KMS-11 (cell line): Measurements from ENCODE around the gene KRT75.
A peak's percentile ranks its signal among the peaks of the same experiment; 100 is the strongest.

Experiments used
- H2AFZ ChIP-seq: fragments of 200-600 bp; sonication (generic); 2 replicates; pipeline ENCODE4 v1.6.1; 2016; ENCODE audit warnings: antibody characterized with exemption, mixed run types, low read depth
- H3K27ac ChIP-seq: fragments of 200-600 bp; sonication (generic); 2 replicates; pipeline ENCODE4 v1.6.1; 2016; ENCODE audit warnings: mild to moderate bottlenecking, mixed run types
- H3K27me3 ChIP-seq: fragments of 200-600 bp; sonication (generic); 2 replicates; pipeline ENCODE4 v1.6.1; 2017; ENCODE audit warnings: mild to moderate bottlenecking, low read depth, mixed run types, moderate library complexity; ENCODE audit not compliant: insufficient read depth
- H3K36me3 ChIP-seq: fragments of 200-600 bp; sonication (generic); 2 replicates; pipeline ENCODE4 v1.6.1; 2017; ENCODE audit warnings: mild to moderate bottlenecking, mixed run types; ENCODE audit not compliant: insufficient read depth
- H3K4me1 ChIP-seq: fragments of 200-600 bp; sonication (generic); 2 replicates; pipeline ENCODE4 v1.6.1; 2016; ENCODE audit warnings: mild to moderate bottlenecking, low read depth, mixed run types; ENCODE audit not compliant: poor library complexity, severe bottlenecking
- H3K4me2 ChIP-seq: fragments of 200-600 bp; sonication (generic); 2 replicates; pipeline ENCODE4 v1.7.0; 2016; ENCODE audit warnings: mild to moderate bottlenecking, mixed run types
- H3K4me3 ChIP-seq: fragments of 200-600 bp; sonication (generic); IDR thresholded peaks from 2 replicates; pipeline ENCODE4 v1.6.1; 2017; ENCODE audit warnings: low read depth, low read length, mixed read lengths; ENCODE audit not compliant: insufficient read depth
- H3K79me2 ChIP-seq: fragments of 200-600 bp; sonication (generic); 2 replicates; pipeline ENCODE4 v1.6.1; 2016; ENCODE audit warnings: low read depth, mixed run types; ENCODE audit not compliant: insufficient read depth
- H3K9ac ChIP-seq: fragments of 200-600 bp; sonication (generic); 2 replicates; pipeline ENCODE4 v1.6.1; 2016; ENCODE audit warnings: mild to moderate bottlenecking, mixed run types
- H4K20me1 ChIP-seq: fragments of 200-600 bp; sonication (generic); 2 replicates; pipeline ENCODE4 v1.6.1; 2016; ENCODE audit warnings: mild to moderate bottlenecking, mixed run types; ENCODE audit not compliant: insufficient read depth
- TF ChIP-seq, protein P1 (sequence below): fragments of 200-600 bp; sonication (generic); conservative IDR thresholded peaks from 2 replicates; pipeline ENCODE4 v1.6.1; 2017; ENCODE audit warnings: low read depth, mild to moderate bottlenecking, antibody characterized with exemption, low read length, moderate library complexity, mixed read lengths

Gene KRT75

DNA sequence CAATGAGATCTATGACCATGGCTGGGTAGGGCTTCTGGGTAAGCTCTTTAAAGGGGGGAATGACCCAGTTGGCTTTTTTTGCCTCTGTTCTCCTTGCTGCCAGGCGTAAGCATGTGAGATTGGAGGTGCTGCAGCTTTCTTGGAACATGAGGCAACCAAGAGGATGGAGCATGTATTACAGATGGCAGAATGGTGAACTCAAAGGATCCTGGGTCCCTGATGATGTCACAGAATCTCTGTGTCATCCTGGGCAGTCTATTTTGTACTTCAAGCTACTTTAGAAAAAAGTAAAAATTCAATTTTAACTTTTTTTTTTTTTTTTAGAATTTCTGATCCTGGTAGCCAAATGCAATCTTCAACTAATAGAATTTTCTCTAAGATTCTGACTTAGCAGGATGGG is 36.0 kb downstream of the KRT75 start:
- H2AFZ ChIP-seq, result no peak overlapping the region
- TF ChIP-seq, protein P1, sequence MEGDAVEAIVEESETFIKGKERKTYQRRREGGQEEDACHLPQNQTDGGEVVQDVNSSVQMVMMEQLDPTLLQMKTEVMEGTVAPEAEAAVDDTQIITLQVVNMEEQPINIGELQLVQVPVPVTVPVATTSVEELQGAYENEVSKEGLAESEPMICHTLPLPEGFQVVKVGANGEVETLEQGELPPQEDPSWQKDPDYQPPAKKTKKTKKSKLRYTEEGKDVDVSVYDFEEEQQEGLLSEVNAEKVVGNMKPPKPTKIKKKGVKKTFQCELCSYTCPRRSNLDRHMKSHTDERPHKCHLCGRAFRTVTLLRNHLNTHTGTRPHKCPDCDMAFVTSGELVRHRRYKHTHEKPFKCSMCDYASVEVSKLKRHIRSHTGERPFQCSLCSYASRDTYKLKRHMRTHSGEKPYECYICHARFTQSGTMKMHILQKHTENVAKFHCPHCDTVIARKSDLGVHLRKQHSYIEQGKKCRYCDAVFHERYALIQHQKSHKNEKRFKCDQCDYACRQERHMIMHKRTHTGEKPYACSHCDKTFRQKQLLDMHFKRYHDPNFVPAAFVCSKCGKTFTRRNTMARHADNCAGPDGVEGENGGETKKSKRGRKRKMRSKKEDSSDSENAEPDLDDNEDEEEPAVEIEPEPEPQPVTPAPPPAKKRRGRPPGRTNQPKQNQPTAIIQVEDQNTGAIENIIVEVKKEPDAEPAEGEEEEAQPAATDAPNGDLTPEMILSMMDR, result no peak

DNA sequence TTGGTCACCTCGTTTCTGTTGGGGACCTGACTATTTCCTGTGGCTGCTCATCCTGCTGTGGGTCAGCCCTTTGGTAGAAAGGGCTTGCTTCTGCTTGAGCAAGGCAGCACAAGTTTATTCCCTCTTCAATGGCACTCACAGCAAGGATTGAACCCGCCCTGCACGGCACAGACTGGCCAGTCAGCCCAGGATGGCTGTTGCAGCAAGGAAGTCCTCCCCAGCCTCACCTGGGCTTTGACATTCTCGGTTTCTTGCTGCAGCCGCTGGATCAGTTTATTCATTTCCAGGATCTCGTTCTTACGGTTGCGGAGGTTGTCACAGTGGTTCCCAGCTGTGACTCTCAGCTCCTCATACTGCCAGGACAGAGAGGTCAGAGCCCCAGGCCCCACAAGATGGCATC is 37.5 kb downstream of the KRT75 start:
- Histone ChIP-seq H3K27me3 (peaks cover 35% of the 10 kb centered on the region), H3K4me1 (no peaks in the 10 kb centered on the region), H2AFZ (no peak overlapping the region), H3K4me3 (no peak overlapping the region), H4K20me1 (no peaks in the 10 kb centered on the region), H3K27ac (no peak overlapping the region), H3K79me2 (no peaks in the 10 kb centered on the region), H3K36me3 (no peaks in the 10 kb centered on the region), H3K9ac (no peak overlapping the region), H3K4me2 (no peak overlapping the region)
- TF ChIP-seq, protein P1, result no peak

More for the DNA sequence above, 36.0 kb downstream of the KRT75 start:
- H3K27me3 ChIP-seq, result peaks cover 41% of the 10 kb centered on the region
- H3K36me3 ChIP-seq, result no peaks in the 10 kb centered on the region
- H3K4me1 ChIP-seq, result no peaks in the 10 kb centered on the region
- H3K79me2 ChIP-seq, result no peaks in the 10 kb centered on the region
- no peak overlapping the region for H3K27ac ChIP-seq
- H4K20me1 ChIP-seq, result no peaks in the 10 kb centered on the region
- H3K4me2 ChIP-seq, result no peak overlapping the region
- H3K4me3 ChIP-seq, result no peak overlapping the region
- H3K9ac ChIP-seq, result no peak overlapping the region

DNA sequence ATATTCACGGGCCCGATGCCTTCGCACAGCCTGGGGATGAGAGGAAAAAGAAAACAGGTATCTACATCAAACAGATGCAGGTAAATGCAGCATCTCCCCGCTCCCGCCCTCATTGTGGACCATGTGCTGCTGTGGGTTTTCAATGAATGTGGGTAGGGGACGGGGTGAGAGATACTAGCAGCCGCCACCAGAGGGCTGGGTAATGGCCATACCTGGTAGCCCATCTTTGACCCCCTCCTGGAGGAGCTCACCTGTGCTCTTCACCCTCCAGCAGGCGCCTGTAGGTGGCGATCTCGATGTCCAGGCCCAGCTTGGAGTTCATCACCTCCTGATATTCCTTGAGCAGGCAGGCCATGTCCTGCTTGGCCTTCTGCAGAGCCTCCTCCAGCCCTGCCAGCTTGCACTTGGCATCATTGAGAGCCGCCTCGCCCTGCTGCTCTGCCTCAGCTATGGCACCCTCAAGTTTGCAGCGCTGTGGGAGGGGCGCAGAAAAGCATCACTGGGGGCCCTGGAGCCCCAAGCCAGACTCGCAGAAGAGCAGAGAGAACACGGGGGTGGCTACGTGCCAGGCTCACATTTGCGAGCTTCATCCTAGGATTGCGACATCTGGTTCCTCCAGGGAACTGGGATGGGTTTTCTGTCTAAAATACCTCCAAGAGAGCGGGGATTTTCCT is 38.3 kb downstream of the KRT75 start:
- Histone ChIP-seq H3K79me2 (no peaks in the 10 kb centered on the region), H4K20me1 (no peaks in the 10 kb centered on the region), H3K4me3 (no peak overlapping the region), H3K9ac (no peak overlapping the region), H3K4me2 (no peak overlapping the region), H3K4me1 (no peaks in the 10 kb centered on the region), H3K27ac (no peak overlapping the region), H3K27me3 (peaks cover 28% of the 10 kb centered on the region), H2AFZ (no peak overlapping the region), H3K36me3 (no peaks in the 10 kb centered on the region)
- TF ChIP-seq, protein P1, result peak; percentile 61

DNA sequence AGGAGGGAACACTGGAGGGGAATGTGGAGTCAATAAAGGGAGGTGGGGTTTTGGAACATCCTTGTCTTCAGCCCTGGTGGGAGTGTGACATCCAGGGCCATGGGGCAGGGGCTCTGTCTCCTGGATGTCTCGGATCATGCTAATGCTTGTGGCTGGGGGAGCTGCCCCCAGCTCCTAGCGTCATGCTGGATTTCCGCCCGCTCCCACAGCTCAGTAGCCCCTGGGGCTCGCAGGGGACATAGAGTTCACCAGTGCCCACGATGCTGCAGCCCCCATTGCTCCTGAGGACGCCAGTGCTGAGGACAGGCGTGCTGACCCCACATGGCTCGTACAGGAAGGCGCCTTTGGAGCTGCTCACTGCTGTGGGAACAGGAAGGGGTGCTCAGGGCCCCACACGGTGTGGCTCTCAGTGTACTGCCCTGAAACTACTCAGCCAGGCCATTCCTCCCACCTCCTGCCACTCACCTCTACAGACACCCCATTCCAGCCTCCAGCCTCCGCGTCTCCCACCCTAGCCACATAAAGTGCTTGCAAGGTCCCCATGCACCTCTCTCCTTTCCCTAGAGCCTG is 39.2 kb downstream of the KRT75 start:
- H3K27ac ChIP-seq, result no peak overlapping the region
- H3K4me3 ChIP-seq, result no peak overlapping the region
- TF ChIP-seq, protein P1, result no peak
- H3K4me2 ChIP-seq, result no peak overlapping the region
- H3K4me1 ChIP-seq, result no peaks in the 10 kb centered on the region
- peaks cover 29% of the 10 kb centered on the region for H3K27me3 ChIP-seq
- no peaks in the 10 kb centered on the region for H3K36me3 ChIP-seq
- H4K20me1 ChIP-seq, result no peaks in the 10 kb centered on the region
- H3K79me2 ChIP-seq, result no peaks in the 10 kb centered on the region
- H3K9ac ChIP-seq, result no peak overlapping the region
- H2AFZ ChIP-seq, result no peak overlapping the region
